SU-DHL-6 (cell line): Measurements from ENCODE around the gene NR2E1.

Experiments used
- CTCF ChIP-seq: fragments of 200-600 bp; sonication (generic); IDR thresholded peaks from one replicate; pipeline ENCODE4 v1.5.1; 2017; ENCODE audit warnings: antibody characterized with exemption, mild to moderate bottlenecking, low read length, moderate library complexity; ENCODE audit not compliant: insufficient read depth, poor library complexity, severe bottlenecking
- EZH2phosphoT487 ChIP-seq: fragments of 200-600 bp; sonication (generic), shearing (Covaris generic); conservative IDR thresholded peaks from 2 replicates; pipeline ENCODE4 v1.6.1; 2018; ENCODE audit warnings: mild to moderate bottlenecking, antibody characterized with exemption, low read length, moderate library complexity, mixed read lengths

- no peak for TF ChIP-seq CTCF
- TF ChIP-seq EZH2phosphoT487, result no peak
Measured at GRCh38 chr6:108198761-108199498, 33.1 kb downstream of the NR2E1 start.
